RWPE2 (cell line): ENCODE measurements around the gene OVCH1.
"Not testable (repeated sequence)": the region's sequence is repeated elsewhere in the genome, so short reads cannot be mapped to it uniquely, and the experiment has no call there.

Source experiments
- ATAC-seq: fragments of 200-7000 bp; cut with Tn5 transposase; 3 replicates; pipeline ENCODE4 v1.9.1; 2021; ENCODE audit warnings: low read depth
- DNase-seq: peaks from one replicate; pipeline ENCODE4 v3.0.0-alpha.2; 2020; ENCODE audit warnings: low spot score
- H3K27ac ChIP-seq: fragments of 450-650 bp; 2 replicates; pipeline ENCODE4 v1.5.1; 2017; ENCODE audit warnings: mild to moderate bottlenecking; ENCODE audit not compliant: poor library complexity, severe bottlenecking
- H3K27me3 ChIP-seq: fragments of 250-450 bp; sonication (Bioruptor Pico); 2 replicates; pipeline ENCODE4 v1.5.1; 2021; ENCODE audit warnings: mild to moderate bottlenecking, moderate library complexity; ENCODE audit not compliant: insufficient read depth, poor library complexity, severe bottlenecking
- H3K36me3 ChIP-seq: fragments of 250-450 bp; sonication (Bioruptor Pico); 2 replicates; pipeline ENCODE4 v1.5.1; 2020; ENCODE audit warnings: low read depth, mild to moderate bottlenecking, moderate library complexity
- H3K4me1 ChIP-seq: fragments of 250-450 bp; sonication (Bioruptor Pico); 2 replicates; pipeline ENCODE4 v1.5.1; 2021; ENCODE audit warnings: mild to moderate bottlenecking, moderate library complexity; ENCODE audit not compliant: insufficient read depth, poor library complexity, severe bottlenecking
- H3K4me3 ChIP-seq: fragments of 250-450 bp; sonication (Bioruptor Pico); 2 replicates; pipeline ENCODE4 v1.5.1; 2021; ENCODE audit warnings: mild to moderate bottlenecking, moderate library complexity; ENCODE audit not compliant: severe bottlenecking
- H3K9me3 ChIP-seq: fragments of 250-450 bp; sonication (Bioruptor Pico); 2 replicates; pipeline ENCODE4 v1.5.1; 2021; ENCODE audit warnings: mild to moderate bottlenecking, moderate library complexity; ENCODE audit not compliant: severe bottlenecking
- TF ChIP-seq, protein P1 (sequence below): fragments of 450-650 bp; IDR thresholded peaks from one replicate; pipeline ENCODE4 v1.5.1; 2017; ENCODE audit warnings: mild to moderate bottlenecking, moderate library complexity; ENCODE audit not compliant: poor library complexity, severe bottlenecking

The OVCH1 gene

GRCh38 chr12:29448157-29448556 lies 49.3 kb downstream of the OVCH1 start:
- TF ChIP-seq, protein P1, sequence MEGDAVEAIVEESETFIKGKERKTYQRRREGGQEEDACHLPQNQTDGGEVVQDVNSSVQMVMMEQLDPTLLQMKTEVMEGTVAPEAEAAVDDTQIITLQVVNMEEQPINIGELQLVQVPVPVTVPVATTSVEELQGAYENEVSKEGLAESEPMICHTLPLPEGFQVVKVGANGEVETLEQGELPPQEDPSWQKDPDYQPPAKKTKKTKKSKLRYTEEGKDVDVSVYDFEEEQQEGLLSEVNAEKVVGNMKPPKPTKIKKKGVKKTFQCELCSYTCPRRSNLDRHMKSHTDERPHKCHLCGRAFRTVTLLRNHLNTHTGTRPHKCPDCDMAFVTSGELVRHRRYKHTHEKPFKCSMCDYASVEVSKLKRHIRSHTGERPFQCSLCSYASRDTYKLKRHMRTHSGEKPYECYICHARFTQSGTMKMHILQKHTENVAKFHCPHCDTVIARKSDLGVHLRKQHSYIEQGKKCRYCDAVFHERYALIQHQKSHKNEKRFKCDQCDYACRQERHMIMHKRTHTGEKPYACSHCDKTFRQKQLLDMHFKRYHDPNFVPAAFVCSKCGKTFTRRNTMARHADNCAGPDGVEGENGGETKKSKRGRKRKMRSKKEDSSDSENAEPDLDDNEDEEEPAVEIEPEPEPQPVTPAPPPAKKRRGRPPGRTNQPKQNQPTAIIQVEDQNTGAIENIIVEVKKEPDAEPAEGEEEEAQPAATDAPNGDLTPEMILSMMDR: no peak
- Histone ChIP-seq H3K4me3 (no peak overlapping the region), H3K9me3 (no peaks in the 10 kb centered on the region), H3K27ac (no peak overlapping the region), H3K36me3 (no peaks in the 10 kb centered on the region), H3K4me1 (no peaks in the 10 kb centered on the region), H3K27me3 (no peaks in the 10 kb centered on the region)
- no peak for DNase-seq
- ATAC-seq: no peak

GRCh38 chr12:29447285-29447975 lies 50.1 kb downstream of the OVCH1 start:
- ATAC-seq (no peak), DNase-seq (no peak)
- H3K4me3 ChIP-seq: no peak overlapping the region
- H3K27me3 ChIP-seq: no peaks in the 10 kb centered on the region
- H3K36me3 ChIP-seq: no peaks in the 10 kb centered on the region
- no peak overlapping the region for H3K27ac ChIP-seq
- TF ChIP-seq, protein P1: no peak
- no peaks in the 10 kb centered on the region for H3K4me1 ChIP-seq
- H3K9me3 ChIP-seq: no peaks in the 10 kb centered on the region

DNA sequence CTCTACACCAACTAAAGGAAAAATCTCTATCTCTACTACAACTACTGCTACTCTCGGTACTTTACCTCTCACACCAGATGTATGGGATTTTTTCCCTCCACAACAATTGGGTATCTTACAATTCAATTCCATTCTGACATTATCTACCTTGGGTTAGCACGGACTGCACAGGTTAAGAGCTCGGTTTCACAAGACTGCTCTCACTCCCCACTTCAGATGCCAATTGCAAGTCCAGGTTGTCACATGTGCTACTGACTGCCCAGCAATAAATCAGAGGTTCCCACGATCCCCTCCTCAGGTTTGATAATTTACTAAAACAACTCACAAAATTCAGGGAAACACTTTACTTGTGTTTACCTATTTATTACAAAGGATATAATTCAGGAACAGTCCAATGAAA lies 58.0 kb downstream of the OVCH1 start:
- ATAC-seq (no peak), DNase-seq (no peak)
- no peak overlapping the region for H3K27ac ChIP-seq
- H3K36me3 ChIP-seq: no peaks in the 10 kb centered on the region
- H3K27me3 ChIP-seq: no peaks in the 10 kb centered on the region
- H3K4me3 ChIP-seq: no peak overlapping the region
- TF ChIP-seq, protein P1: no peak
- no peaks in the 10 kb centered on the region for H3K9me3 ChIP-seq
- H3K4me1 ChIP-seq: no peaks in the 10 kb centered on the region

GRCh38 chr12:29438752-29439408 lies 58.6 kb downstream of the OVCH1 start:
- DNase-seq (no peak), ATAC-seq (no peak)
- TF ChIP-seq, protein P1: no peak
- Histone ChIP-seq H3K4me1 (no peaks in the 10 kb centered on the region), H3K27ac (no peak overlapping the region), H3K4me3 (no peak overlapping the region), H3K36me3 (no peaks in the 10 kb centered on the region), H3K27me3 (no peaks in the 10 kb centered on the region), H3K9me3 (no peaks in the 10 kb centered on the region)

DNA sequence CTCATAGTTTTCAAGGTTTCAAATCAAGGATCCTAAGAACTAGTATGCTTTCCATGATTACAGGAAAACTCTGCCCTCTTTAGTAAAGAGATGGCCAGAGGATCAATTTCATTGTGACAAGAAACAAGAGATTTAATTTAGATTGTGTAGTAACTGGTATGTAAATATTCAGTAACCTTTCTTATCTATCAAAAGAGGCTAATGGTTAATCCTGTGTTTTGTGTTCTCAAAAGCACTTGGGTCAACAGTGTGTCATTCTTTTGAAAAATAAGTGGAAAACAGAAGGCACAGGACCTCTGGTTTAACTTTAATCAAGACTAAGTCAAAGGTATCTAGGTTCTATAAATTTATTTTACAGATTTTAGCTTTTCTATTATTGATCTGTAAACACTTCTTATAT lies 59.9 kb downstream of the OVCH1 start:
- Histone ChIP-seq H3K27ac (no peak overlapping the region), H3K4me1 (no peaks in the 10 kb centered on the region), H3K36me3 (no peaks in the 10 kb centered on the region), H3K4me3 (no peak overlapping the region), H3K9me3 (no peaks in the 10 kb centered on the region), H3K27me3 (no peaks in the 10 kb centered on the region)
- DNase-seq (no peak), ATAC-seq (no peak)
- TF ChIP-seq, protein P1: no peak

GRCh38 chr12:29436815-29437214 lies 60.7 kb downstream of the OVCH1 start:
- not testable (repeated sequence) for H3K4me3 ChIP-seq, DNase-seq, H3K9me3 ChIP-seq, ATAC-seq, H3K27me3 ChIP-seq, H3K36me3 ChIP-seq, H3K4me1 ChIP-seq, H3K27ac ChIP-seq
